Mesodermal cell (in vitro differentiated cells): Measurements from ENCODE around the gene RAMP3.
"Not testable (repeated sequence)": the region's sequence is repeated elsewhere in the genome, so short reads cannot be mapped to it uniquely, and the experiment has no call there.

Experiments used
- H3K27ac ChIP-seq: 2 replicates; pipeline ENCODE4 v1.7.0; 2013; ENCODE audit warnings: mild to moderate bottlenecking, low read depth, low read length, moderate library complexity; ENCODE audit not compliant: severe bottlenecking
- H3K36me3 ChIP-seq: 2 replicates; pipeline ENCODE4 v1.7.1; 2013; ENCODE audit warnings: mild to moderate bottlenecking, low read length, moderate library complexity; ENCODE audit not compliant: control insufficient read depth, insufficient read depth
- H3K4me1 ChIP-seq: one replicate; pipeline ENCODE4 v1.7.1; 2013; ENCODE audit warnings: mild to moderate bottlenecking, low read length; ENCODE audit not compliant: insufficient read depth, control insufficient read depth, poor library complexity, severe bottlenecking
- H3K4me3 ChIP-seq: 2 replicates; pipeline ENCODE4 v1.7.0; 2013; ENCODE audit warnings: low read length, control low read depth, mild to moderate bottlenecking; ENCODE audit not compliant: insufficient read depth, poor library complexity, severe bottlenecking; ENCODE audit errors: extremely low read depth
- H3K9me3 ChIP-seq: 2 replicates; pipeline ENCODE4 v1.7.1; 2013; ENCODE audit warnings: mild to moderate bottlenecking, low read length, moderate library complexity; ENCODE audit not compliant: control insufficient read depth
- WGBS, 2 experiments: methylation state at CpG; one replicate each; pipeline ENCODE4 v1.1.5; 2013; ENCODE audit warnings: missing lambda C conversion rate in 2 of 2; ENCODE audit not compliant: insufficient coverage in 2 of 2; 5-methylcytosine and 5-hydroxymethylcytosine counted together

The RAMP3 gene

DNA sequence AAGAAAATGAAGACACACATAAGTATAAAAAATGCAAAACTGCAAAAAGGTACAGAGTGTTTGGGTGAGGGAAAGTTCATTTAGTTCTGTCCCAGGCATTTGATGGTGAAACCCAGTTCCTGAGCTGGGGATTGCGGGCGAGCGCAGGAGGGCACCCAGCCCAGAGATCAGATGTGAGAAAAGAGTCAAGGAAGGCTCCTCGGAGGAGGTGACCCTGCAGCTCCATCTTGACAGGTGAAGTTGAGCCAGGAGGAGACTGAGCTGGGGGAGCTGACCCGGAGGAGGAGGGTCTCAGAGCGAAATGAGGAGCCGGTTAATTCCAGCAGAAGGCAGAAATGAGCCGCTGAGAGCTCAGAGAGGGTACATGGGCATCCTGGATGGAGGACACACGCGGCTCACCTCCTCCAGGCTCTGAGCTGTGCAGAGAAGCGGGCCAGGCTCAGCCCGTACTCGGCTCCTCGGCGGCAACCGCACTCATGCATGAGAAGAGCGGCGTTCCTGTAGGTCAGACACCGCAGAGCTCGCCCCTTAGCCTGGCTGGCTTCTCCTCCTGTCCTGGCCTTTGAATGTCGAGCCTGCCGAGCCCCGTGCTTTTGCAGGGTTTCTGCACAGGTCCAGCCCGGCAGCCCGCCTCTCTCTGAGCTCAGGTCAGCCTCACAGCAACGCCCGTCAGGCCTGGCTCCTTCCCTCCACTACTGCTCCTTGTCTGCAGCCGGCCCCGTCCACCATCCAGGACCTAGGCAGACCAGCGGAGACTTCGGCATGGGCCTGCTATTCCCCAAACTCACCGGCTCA is 9.5 kb upstream of the RAMP3 start:
- H3K27ac ChIP-seq: no peak overlapping the region
- no peak overlapping the region for H3K4me3 ChIP-seq
- H3K4me1 ChIP-seq: peaks cover 2% of the 10 kb centered on the region
- 87 to 89% methylated on average over 31 to 32 of the region's 32 CpGs for WGBS, 2 experiments
- H3K36me3 ChIP-seq: no peaks in the 10 kb centered on the region
- no peaks in the 10 kb centered on the region for H3K9me3 ChIP-seq

DNA sequence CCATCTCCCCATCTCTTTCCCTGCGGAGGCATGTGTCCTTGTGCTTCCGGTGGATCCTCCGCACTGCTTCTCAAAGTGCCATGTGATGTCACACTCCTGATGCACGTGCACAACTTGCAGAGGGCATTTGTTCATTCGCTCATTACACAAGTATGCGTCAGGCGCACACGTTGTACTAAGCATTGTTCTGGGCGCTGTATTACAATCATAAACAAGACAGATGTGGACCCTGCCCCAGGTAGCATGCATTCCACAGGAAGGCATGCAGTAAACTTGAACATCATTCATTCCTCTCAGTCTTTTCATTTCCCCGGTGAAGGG is 9.0 kb upstream of the RAMP3 start:
- H3K9me3 ChIP-seq: no peaks in the 10 kb centered on the region
- no peaks in the 10 kb centered on the region for H3K36me3 ChIP-seq
- H3K4me3 ChIP-seq: no peak overlapping the region
- 94 to 97% methylated on average over 9 of the region's 10 CpGs for WGBS, 2 experiments
- peaks cover 7% of the 10 kb centered on the region for H3K4me1 ChIP-seq
- H3K27ac ChIP-seq: no peak overlapping the region

DNA sequence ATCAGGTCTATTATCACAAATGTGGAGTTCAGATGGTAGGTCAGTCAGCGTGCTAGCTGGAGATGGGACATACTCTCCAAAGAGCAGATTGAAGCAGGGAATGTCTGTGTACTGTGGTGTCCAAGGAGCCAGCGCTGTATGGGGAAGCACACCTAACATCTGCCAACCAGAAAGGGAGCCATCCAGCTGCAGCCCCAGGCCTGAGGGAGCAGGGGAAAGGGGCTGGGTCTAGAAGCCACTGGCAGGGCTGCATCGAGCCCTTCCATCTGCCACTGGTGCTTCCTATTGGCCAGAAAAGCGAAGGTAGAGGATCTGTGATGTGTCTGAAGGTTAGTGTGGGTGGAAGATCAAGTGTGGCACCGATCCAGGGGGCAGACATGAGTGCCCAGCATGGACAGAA is 8.0 kb upstream of the RAMP3 start:
- no peak overlapping the region for H3K4me3 ChIP-seq
- H3K27ac ChIP-seq: no peak overlapping the region
- peaks cover 7% of the 10 kb centered on the region for H3K4me1 ChIP-seq
- no peaks in the 10 kb centered on the region for H3K9me3 ChIP-seq
- no peaks in the 10 kb centered on the region for H3K36me3 ChIP-seq
- 89 to 92% methylated on average over 2 to 3 of the region's 5 CpGs for WGBS, 2 experiments

- Histone ChIP-seq H3K4me3 (no peak overlapping the region), H3K9me3 (no peaks in the 10 kb centered on the region), H3K27ac (no peak overlapping the region), H3K36me3 (no peaks in the 10 kb centered on the region), H3K4me1 (peaks cover 7% of the 10 kb centered on the region)
- WGBS, 2 experiments: 86 to 89% methylated on average over 4 to 11 of the region's 11 CpGs
Measured at GRCh38 chr7:45150199-45150598, 7.4 kb upstream of the RAMP3 start.

- H3K27ac ChIP-seq: no peak overlapping the region
- H3K36me3 ChIP-seq: no peaks in the 10 kb centered on the region
- peaks cover 7% of the 10 kb centered on the region for H3K4me1 ChIP-seq
- whole genome bisulfite sequencing, 2 experiments: 86 to 88% methylated on average over 5 to 6 of the region's 9 CpGs
- H3K4me3 ChIP-seq: no peak overlapping the region
- H3K9me3 ChIP-seq: no peaks in the 10 kb centered on the region
Measured at GRCh38 chr7:45151131-45151684, 6.4 kb upstream of the RAMP3 start.

DNA sequence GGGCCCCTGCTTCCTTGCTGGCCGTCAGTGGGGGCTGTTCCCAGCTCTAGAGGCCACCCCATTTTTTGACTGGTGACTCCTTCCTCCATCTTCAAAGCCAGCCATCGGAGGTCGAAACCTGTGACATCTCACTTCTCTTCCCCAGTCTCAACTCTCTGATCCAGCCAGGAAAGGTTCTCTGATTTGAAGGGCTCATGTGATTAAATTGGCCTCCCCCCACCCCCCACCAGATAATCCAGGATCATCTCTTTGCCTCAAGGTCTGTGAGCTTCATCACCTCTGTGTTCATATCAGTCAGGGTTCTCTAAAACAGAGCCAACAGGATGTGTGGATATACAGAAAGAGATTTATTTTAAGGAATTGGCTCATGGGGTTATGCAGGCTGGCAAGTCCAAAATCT is 5.6 kb upstream of the RAMP3 start:
- Histone ChIP-seq H3K4me3 (no peak overlapping the region), H3K36me3 (no peaks in the 10 kb centered on the region), H3K9me3 (no peaks in the 10 kb centered on the region), H3K27ac (no peak overlapping the region), H3K4me1 (peaks cover 7% of the 10 kb centered on the region)
- 74 to 80% methylated on average over 3 of the region's 3 CpGs for WGBS, 2 experiments

- peaks cover 7% of the 10 kb centered on the region for H3K4me1 ChIP-seq
- no peak overlapping the region for H3K27ac ChIP-seq
- H3K4me3 ChIP-seq: no peak overlapping the region
- H3K36me3 ChIP-seq: no peaks in the 10 kb centered on the region
- 56 to 98% methylated on average over 1 to 3 of the region's 3 CpGs for WGBS, 2 experiments
- no peaks in the 10 kb centered on the region for H3K9me3 ChIP-seq
Measured at GRCh38 chr7:45153233-45153632, 4.4 kb upstream of the RAMP3 start.

- H3K27ac ChIP-seq: not testable (repeated sequence)
- WGBS, 2 experiments: 94 to 97% methylated on average over 6 of the region's 8 CpGs
Measured at GRCh38 chr7:45153861-45154260, 3.7 kb upstream of the RAMP3 start.

DNA sequence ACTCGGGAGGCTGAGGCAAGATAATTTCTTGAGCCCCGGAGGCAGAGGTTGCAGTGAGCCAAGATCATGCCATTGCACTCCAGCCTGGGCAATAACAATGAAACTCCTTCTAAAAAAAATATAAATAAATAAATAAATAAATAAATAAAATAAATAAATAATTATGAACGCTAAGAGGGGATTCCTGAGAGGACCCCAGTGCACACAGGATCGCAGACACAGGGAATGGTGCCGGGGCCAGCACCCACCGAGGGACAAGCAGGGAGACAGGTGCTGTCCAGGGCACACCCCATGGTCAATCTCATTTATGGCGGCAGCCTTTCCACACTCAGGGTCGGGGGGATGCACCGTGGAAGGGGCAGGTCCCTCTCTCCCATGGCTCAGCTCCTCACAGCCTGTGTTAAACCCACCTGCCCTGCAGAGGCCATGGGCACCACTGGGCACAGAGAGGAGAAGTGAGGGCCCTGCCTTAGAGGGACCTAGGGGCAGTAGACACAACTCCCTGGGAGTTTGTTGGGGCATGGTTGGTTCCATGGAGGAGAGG is 2.2 kb upstream of the RAMP3 start:
- Histone ChIP-seq H3K27ac (no peak overlapping the region), H3K36me3 (no peaks in the 10 kb centered on the region), H3K4me1 (peaks cover 7% of the 10 kb centered on the region), H3K4me3 (no peak overlapping the region), H3K9me3 (no peaks in the 10 kb centered on the region)
- WGBS, 2 experiments: 90 to 95% methylated on average over 6 to 9 of the region's 9 CpGs

More at GRCh38 chr7:45153861-45154260, 3.7 kb upstream of the RAMP3 start:
- H3K36me3 ChIP-seq, H3K4me1 ChIP-seq, H3K9me3 ChIP-seq, H3K4me3 ChIP-seq: not testable (repeated sequence)

GRCh38 chr7:45155941-45156340 is 1.6 kb upstream of the RAMP3 start:
- WGBS, 2 experiments: 92% methylated on average over 2 of the region's 4 CpGs; no CpG with 5 or more reads in 1 of the 2 experiments
- no peaks in the 10 kb centered on the region for H3K9me3 ChIP-seq
- H3K27ac ChIP-seq: no peak overlapping the region
- peaks cover 7% of the 10 kb centered on the region for H3K4me1 ChIP-seq
- no peak overlapping the region for H3K4me3 ChIP-seq
- H3K36me3 ChIP-seq: no peaks in the 10 kb centered on the region
